Stimulated activated naive CD4-positive, alpha-beta T cell (primary cell): ENCODE data around the gene BAIAP2L1.

Experiments
- DNase-seq, 6 experiments: peaks; one replicate each; lab custom pipeline; 2025; lab: John Stamatoyannopoulos, UW

BAIAP2L1 gene

DNA sequence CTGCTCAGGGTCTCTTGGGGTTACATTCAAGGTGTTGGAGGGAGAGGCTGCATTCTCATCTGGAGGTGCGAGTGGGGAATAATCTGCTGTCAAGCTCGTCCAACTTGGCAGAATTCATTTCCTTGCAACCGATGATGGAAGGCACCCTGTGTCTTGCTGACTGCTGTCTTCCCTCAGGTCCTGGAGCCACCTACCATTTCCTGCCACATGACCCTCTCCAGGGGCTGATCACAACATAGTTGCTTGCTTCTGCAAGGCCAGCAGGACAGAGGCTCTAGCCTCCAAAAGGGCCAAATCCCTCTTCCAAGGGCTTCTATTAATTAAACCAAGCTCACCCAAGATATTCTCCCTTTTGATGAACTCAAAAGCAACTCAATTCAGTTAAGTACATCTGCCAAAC lies 133.6 kb downstream of the BAIAP2L1 start:
- no peak for DNase-seq

- no peak for DNase-seq
Measured at GRCh38 chr7:98266840-98267239, 134.1 kb downstream of the BAIAP2L1 start.

DNA sequence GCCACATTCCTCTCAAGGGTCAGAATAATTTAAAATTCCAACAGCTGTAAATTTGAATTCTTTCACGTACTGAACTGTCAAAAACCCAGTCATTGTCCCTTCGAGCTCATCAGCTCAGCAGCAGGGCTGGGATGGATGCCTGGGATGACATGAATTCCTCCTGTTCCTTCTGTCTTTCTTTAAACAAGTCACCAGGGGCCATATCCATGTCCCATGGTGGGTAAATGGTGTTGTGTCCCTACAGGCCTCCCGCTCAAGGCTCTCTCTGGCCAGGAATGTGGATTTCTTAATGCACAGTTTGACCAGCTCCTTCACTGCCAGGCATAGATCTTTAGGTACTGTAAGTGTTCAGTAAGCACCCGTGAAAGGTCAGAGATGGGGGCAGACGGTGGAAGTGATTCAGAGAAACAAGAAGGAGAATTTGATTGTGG lies 135.0 kb downstream of the BAIAP2L1 start:
- no peak for DNase-seq

- no peak for DNase-seq
Measured at GRCh38 chr7:98257701-98258100, 143.2 kb downstream of the BAIAP2L1 start.

- no peak for DNase-seq
Measured at GRCh38 chr7:98256431-98256830, 144.5 kb downstream of the BAIAP2L1 start.

- DNase-seq = no peak
Measured at GRCh38 chr7:98254951-98255610, 145.8 kb downstream of the BAIAP2L1 start.

- DNase-seq = no peak
Measured at GRCh38 chr7:98254516-98254915, 146.4 kb downstream of the BAIAP2L1 start.

GRCh38 chr7:98252425-98253054 lies 148.3 kb downstream of the BAIAP2L1 start:
- DNase-seq = peak in 1 of 6 experiments; percentile 38

GRCh38 chr7:98251601-98252424 lies 149.1 kb downstream of the BAIAP2L1 start, which contains the start of gene TECPR1:
Gene TECPR1 (minus strand): TSS chr7:98252232. CDS start chr7:98246146, 6,086 bp downstream.
- peak; percentile 72 to 96 (median 87) for DNase-seq

GRCh38 chr7:98251231-98251600 lies 149.7 kb downstream of the BAIAP2L1 start:
- peak; percentile 50 to 88 (median 76) for DNase-seq

DNA sequence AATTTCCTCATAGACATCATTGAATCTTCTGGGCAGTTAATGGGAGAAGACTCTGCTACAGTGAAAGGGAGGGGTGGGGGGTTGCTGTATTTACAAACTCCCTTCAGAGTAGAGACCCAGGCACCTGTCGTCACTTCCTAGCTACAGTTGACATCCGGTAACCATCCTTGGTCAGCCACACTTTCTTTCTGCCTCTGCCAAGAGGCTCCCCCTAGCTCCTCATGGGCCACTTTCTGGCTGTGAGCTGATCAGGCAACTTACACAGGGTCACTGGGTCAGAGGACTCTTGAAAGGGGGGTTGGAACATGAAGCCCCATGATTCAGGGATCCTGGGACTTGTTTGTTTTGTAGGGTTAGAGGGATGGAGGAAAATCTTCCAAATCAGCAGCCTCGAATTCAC lies 150.1 kb downstream of the BAIAP2L1 start:
- peak in 5 of 6 experiments; percentile 22 to 74 (median 37) for DNase-seq

- DNase-seq = peak in 2 of 6 experiments; percentile 5 to 10
Measured at GRCh38 chr7:98249106-98249505, 151.8 kb downstream of the BAIAP2L1 start.

DNA sequence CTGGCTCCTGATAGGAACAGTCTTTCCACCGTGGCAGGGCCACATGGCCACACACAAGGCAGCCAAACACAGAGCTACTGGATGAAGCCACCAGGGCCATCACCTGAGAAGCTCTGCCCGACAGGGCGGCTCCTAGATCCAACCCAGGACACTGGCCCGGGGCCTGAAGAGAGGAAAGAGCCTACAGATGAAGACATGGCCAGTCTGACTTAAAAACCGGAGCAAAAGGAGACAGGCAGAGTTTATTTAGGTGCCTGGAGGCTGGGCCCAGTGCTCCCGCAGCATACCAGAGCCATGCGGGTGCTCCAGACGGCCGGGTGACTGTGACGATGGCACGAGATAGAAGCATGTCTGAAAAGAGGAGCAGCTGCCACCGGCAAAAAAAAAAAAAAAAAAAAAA lies 152.7 kb downstream of the BAIAP2L1 start:
- no peak for DNase-seq

DNA sequence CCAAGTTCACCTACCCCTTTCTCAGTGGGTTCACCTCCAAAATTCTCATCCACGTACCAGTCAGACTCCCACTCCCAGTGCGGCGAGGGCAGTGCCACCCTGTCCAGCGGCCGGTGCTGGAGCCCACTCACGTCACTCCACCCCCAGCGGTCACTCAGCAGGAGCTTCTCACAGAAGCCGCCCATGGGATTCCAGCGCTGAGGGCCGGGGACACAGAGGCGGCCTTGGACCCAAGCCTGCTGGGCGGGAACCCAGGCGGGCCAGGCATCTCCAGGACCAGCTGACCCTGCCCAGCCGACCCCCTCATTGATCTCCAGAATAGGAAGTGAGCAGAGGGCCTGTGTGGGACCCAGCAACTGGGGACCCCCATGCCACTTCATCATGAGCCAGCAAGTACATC lies 156.0 kb downstream of the BAIAP2L1 start:
- no peak for DNase-seq

DNA sequence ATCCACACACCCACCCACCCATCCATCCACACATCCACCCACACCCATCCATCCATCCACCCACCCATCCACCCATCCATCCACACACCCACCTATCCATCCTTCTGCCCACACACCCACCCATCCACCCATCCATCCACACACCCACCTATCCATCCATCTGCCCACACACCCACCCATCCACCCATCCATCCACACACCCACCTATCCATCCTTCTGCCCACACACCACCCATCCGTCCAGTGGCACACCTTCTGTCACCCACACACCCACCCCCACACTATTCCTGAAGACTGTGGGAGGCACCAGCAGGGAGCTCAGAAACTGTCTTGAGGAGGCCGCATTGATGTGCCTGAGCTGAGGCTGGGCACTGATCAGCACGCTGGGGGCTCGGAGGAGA lies 158.0 kb downstream of the BAIAP2L1 start:
- no peak for DNase-seq

DNA sequence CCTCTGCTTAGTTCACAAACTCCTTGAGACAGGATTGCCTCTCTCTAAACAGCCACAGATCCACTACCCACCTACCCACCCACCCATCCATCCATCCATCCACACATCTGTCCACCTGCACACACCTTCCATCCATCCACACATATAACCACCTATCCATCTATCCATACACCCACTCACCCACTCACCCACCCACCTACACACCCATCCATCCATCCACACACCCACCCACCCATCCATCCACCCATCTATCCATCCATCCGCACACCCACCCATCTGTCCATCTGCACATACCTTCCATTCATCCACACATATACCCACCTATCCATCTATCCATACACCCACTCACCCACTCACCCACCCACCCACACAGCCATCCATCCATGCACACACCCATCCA lies 158.5 kb downstream of the BAIAP2L1 start:
- no peak for DNase-seq

GRCh38 chr7:98241674-98242241 lies 159.1 kb downstream of the BAIAP2L1 start:
- no peak for DNase-seq
